ENCODE data around the gene ZNF365.

ZNF365 gene

DNA sequence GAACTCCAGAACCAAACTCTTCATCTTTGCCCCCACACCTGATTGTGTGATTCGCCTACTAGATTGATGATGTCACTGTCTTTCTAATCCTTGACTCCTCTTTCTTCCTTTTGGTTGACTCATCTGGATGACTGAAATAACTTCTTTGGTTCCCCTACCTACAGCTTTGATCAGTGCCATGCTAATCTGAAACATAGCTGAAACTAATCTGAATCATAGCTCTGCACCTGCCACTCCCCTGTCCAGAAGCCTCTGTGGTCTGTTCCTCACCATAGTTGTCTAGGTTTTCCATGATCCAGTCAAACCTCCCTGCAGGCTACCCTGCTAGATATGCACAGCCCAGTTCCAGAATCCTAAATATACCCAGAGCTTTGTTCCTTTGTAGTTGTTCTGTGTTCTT lies 51.9 kb downstream of the ZNF365 start:
- no peak for DNase-seq

DNA sequence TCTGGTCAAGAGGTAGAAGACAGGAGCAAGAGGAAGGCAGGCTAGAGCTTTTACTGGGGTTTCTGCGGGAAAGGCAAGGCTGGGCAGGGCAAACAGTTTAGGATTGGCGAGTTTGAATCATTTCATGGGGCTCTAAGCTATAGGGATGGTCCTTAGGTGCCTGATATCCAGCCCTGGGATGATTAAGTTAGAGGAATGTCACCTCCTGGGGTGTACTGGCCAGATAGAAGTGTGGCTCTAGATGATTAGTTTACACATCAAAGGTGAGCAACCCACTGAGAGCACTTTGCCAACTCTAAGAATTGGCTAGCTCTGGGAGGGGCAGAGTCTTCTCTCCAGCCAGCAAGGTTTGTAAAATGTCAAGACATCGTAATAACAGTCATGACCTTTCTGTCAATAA lies 52.4 kb downstream of the ZNF365 start:
- no peak for DNase-seq

- no peak for DNase-seq
Observed at GRCh38 chr10:62430881-62431280, 56.7 kb downstream of the ZNF365 start.

- peak; percentile 54 for DNase-seq
Observed at GRCh38 chr10:62433181-62433692, 59.1 kb downstream of the ZNF365 start.

- no peak for DNase-seq
Observed at GRCh38 chr10:62433901-62434300, 59.7 kb downstream of the ZNF365 start.

GRCh38 chr10:62437696-62438095 lies 63.5 kb downstream of the ZNF365 start:
- DNase-seq = peak; percentile 17

DNA sequence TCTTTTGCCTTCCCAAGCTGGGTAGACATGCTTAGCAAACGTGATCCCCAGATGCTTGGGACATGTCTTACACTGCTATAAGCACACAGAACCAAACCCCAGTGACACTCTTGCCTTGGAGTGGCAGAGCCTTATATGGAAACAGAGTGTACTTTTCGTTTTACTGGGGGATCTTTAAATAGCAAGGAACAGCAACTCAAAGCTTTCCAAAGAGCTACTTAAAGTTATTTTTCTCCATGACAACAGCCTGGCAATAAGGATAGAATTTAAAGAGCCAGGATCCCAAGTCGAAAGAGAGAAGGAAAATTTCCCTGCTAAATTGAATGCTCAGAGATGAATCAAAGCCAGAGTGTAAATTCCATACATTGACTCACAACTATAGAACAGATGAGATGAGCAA lies 67.8 kb downstream of the ZNF365 start:
- DNase-seq = no peak

- DNase-seq = no peak
Observed at GRCh38 chr10:62442894-62443669, 68.9 kb downstream of the ZNF365 start.

GRCh38 chr10:62443866-62444265 lies 69.7 kb downstream of the ZNF365 start:
- no peak for DNase-seq

GRCh38 chr10:62446627-62447026 lies 72.5 kb downstream of the ZNF365 start:
- no peak for DNase-seq

- DNase-seq = no peak
Observed at GRCh38 chr10:62450912-62451610, 76.9 kb downstream of the ZNF365 start.

DNA sequence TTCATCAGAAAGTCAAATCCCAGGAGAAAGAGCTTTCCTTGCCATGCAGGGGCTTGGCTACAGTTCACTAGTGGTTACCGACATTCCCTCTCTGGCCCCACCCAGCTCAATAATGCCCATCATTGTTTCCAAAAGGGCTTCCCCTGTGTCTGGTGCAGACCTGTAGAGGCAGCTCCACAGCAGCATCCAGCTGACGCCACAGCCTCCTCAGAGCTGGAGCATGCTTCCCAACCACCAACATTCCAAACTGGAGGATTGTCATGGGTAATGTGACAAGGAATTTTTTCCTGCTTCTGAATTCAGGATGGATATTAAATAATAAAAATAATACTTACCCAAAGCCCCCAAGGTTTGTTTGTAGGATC lies 77.4 kb downstream of the ZNF365 start:
- DNase-seq = no peak
